T-helper 1 cell (primary cell): ENCODE results near the gene L3MBTL4.

Source experiments
- DNase-seq, 5 donors: peaks; one replicate each; pipeline ENCODE4 v3.0.0-alpha.2; 2012 to 2020

L3MBTL4 gene

GRCh38 chr18:5979971-5980457, 434.7 kb downstream of the L3MBTL4 start:
- DNase-seq = no peak

- DNase-seq = no peak
Measured at GRCh38 chr18:5979176-5979888, 435.4 kb downstream of the L3MBTL4 start.

GRCh38 chr18:5977022-5977421, 437.7 kb downstream of the L3MBTL4 start:
- DNase-seq = no peak

GRCh38 chr18:5975111-5976002, 439.4 kb downstream of the L3MBTL4 start:
- no peak for DNase-seq

GRCh38 chr18:5974696-5975095, 440.0 kb downstream of the L3MBTL4 start:
- no peak for DNase-seq

GRCh38 chr18:5973099-5973498, 441.6 kb downstream of the L3MBTL4 start:
- no peak for DNase-seq

GRCh38 chr18:5972298-5972697, 442.4 kb downstream of the L3MBTL4 start:
- no peak for DNase-seq

GRCh38 chr18:5969989-5970403, 444.7 kb downstream of the L3MBTL4 start:
- no peak for DNase-seq

GRCh38 chr18:5969355-5969988, 445.2 kb downstream of the L3MBTL4 start:
- no peak for DNase-seq

- DNase-seq = no peak
Measured at GRCh38 chr18:5967666-5968065, 447.0 kb downstream of the L3MBTL4 start.

GRCh38 chr18:5967007-5967406, 447.7 kb downstream of the L3MBTL4 start:
- DNase-seq = no peak

GRCh38 chr18:5966514-5966913, 448.2 kb downstream of the L3MBTL4 start:
- DNase-seq = no peak

GRCh38 chr18:5964996-5965395, 449.7 kb downstream of the L3MBTL4 start:
- DNase-seq = no peak

- DNase-seq = no peak
Measured at GRCh38 chr18:5964596-5964995, 450.1 kb downstream of the L3MBTL4 start.

GRCh38 chr18:5964108-5964507, 450.6 kb downstream of the L3MBTL4 start:
- no peak for DNase-seq

GRCh38 chr18:5963267-5963666, 451.4 kb downstream of the L3MBTL4 start:
- no peak for DNase-seq

- no peak for DNase-seq
Measured at GRCh38 chr18:5962362-5962761, 452.3 kb downstream of the L3MBTL4 start.

- no peak for DNase-seq
Measured at GRCh38 chr18:5961828-5962150, 452.9 kb downstream of the L3MBTL4 start.

- DNase-seq = no peak
Measured at GRCh38 chr18:5961097-5961827, 453.4 kb downstream of the L3MBTL4 start.

GRCh38 chr18:5958822-5959221, 455.9 kb downstream of the L3MBTL4 start:
- no peak for DNase-seq

GRCh38 chr18:5955861-5956260, 458.9 kb downstream of the L3MBTL4 start:
- DNase-seq = no peak

- DNase-seq = no peak
Measured at GRCh38 chr18:5951515-5952091, 463.1 kb downstream of the L3MBTL4 start.
